RWPE1 (cell line): Measurements from ENCODE around the gene RAMAC.
"Not testable (repeated sequence)": the region's sequence is repeated elsewhere in the genome, so short reads cannot be mapped to it uniquely, and the experiment has no call there.

Source experiments
- CTCF ChIA-PET: fragments of 350-600 bp; sonication (Branson Sonifier 250); formaldehyde crosslinking; extraction: SDS; loops from one replicate; lab custom pipeline; 2021; lab: Yijun Ruan, JAX
- POLR2A ChIA-PET: fragments of 400-600 bp; formaldehyde crosslinking; extraction: SDS; loops from one replicate; lab custom pipeline; 2020; ENCODE audit warnings: antibody characterized with exemption; ENCODE audit not compliant: low non-redundant PET; lab: Yijun Ruan, JAX
- DNase-seq: peaks from one replicate; pipeline ENCODE4 v3.0.0; 2012; ENCODE audit warnings: low spot score
- H3K27ac ChIP-seq: fragments of 450-650 bp; 2 replicates; pipeline ENCODE4 v1.5.1; 2017
- CTCF ChIP-seq: fragments of 450-650 bp; conservative IDR thresholded peaks from 2 replicates; pipeline ENCODE4 v1.5.1; 2017; ENCODE audit warnings: low read depth, mild to moderate bottlenecking

Gene RAMAC

GRCh38 chr15:82985688-82986441 is at the start of gene RAMAC:
Gene RAMAC, plus strand, starts transcription at chr15:82986210. Its CDS starts 2,809 bp downstream, at chr15:82989019.
- peak within 1 kb of the TSS; percentile 79 for H3K27ac ChIP-seq
- POLR2A ChIA-PET, result interaction anchor here (0.9 to 1.0 kb wide), 2 partner anchors 28 to 141 kb away, joined by 3 read pairs; no protein-coding TSS in a partner anchor

DNA sequence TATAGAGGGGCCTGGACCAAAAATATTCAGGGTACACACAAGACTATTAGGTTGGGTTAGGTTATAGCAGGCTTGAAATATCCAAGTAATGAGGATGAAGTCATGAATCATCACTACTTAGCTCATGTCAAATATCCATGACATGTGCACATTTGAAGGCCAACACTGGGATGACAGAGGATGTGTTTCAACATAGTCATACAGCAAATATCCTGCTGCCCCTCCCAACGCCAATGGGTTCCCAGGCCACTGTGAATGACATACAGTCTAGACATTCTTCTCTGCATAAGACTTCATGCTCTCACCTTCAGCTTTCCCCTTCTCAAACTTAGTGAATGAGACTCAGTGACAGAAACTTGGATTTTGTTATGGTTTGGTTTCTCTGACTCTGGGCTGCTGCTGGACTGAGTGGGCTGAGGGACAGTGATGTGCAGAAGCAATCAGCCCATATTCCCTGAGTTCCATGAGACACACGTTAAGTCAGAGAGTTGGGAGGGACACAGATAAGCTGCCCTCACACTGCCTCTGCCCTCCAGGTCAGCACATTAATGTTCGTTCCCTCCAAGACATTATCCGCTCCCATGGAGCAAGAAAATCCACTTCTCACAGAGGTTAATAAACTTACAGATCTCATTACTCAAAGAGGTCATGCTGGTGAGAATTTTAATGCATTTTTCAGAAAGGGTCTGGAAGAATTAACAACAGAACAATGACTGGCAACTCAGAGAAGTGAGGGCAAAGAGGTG is 48.9 kb upstream of the RAMAC start:
- H3K27ac ChIP-seq, result no peak overlapping the region
- TF ChIP-seq CTCF, result no peak
- ChIA-PET POLR2A (interaction anchor here (0.6 kb wide), 1 partner anchor 59 kb away, joined by 3 read pairs; no protein-coding TSS in a partner anchor), CTCF (no interaction called here)
- peak; percentile 74 for DNase-seq

More at GRCh38 chr15:82985688-82986441, at the start of gene RAMAC:
- no peak for TF ChIP-seq CTCF
- CTCF ChIA-PET, result interaction anchor here (1.0 to 2.5 kb wide), 2 partner anchors 43 to 136 kb away, joined by 3 to 9 read pairs; no protein-coding TSS in a partner anchor
- peak; percentile 91 for DNase-seq

- no peak overlapping the region for H3K27ac ChIP-seq
- POLR2A ChIA-PET, result interaction anchor here (0.6 kb wide), 1 partner anchor 58 kb away, joined by 3 read pairs; no protein-coding TSS in a partner anchor
These were observed 48.3 kb upstream of the RAMAC start for GRCh38 chr15:82937712-82938058.

GRCh38 chr15:82939678-82940077 is 46.3 kb upstream of the RAMAC start:
- POLR2A ChIA-PET, H3K27ac ChIP-seq, DNase-seq: not testable (repeated sequence)
- CTCF ChIA-PET, result interaction anchor here (0.6 kb wide), 1 partner anchor 1866 kb away, joined by 3 read pairs; no protein-coding TSS in a partner anchor

More at GRCh38 chr15:82937712-82938058, 48.3 kb upstream of the RAMAC start:
- no peak for TF ChIP-seq CTCF
- CTCF ChIA-PET, result no interaction called here
- DNase-seq, result no peak

DNA sequence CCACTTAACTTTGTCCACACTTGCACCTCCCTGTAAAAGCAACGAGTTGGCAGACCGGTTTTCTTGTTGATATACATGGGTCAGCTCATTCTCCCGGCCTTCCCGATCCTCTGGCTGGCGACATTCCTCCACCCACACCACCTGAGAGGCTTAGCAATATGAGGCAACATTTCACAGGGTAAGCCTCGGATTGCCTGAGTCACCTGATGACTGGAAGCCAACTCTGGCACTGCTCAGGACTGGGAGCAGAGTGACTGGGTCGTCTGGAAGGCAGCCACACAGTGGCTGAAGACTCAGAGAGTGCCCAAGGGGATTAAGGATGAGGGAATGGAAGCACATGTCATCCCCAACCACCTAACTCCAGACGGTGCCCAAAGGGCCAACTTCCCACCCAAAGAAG is 43.3 kb upstream of the RAMAC start:
- ChIA-PET POLR2A (no interaction called here), CTCF (interaction anchor here (0.7 kb wide), 2 partner anchors 9 to 44 kb away, joined by 3 read pairs; partner anchors contain the start of gene RAMAC)
- peak; percentile 97 for DNase-seq
- peak overlapping the region; percentile 36 for H3K27ac ChIP-seq
- TF ChIP-seq CTCF, result no peak

DNA sequence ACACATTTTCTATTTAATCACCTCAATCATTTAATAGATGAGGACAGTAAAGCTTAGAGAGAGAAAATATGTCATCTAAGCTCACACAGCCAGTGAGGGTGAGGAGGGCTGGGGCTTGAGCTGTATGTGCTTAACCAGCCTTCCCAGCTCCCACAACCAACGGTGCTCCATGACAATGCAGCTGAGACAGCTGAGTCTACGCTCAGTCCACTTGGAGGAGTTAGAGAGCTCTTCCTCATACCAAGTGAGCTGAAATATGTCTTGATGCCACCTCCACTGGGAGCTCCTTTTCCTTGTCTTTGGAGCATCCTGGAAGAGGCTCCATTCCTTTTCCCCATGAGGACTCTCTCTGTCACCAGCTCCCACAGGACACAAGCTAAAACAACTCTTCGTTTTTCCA is 42.8 kb upstream of the RAMAC start:
- no peak for DNase-seq
- POLR2A ChIA-PET, result interaction anchor here (0.5 kb wide), 1 partner anchor 176 kb away, joined by 4 read pairs; no protein-coding TSS in a partner anchor
- TF ChIP-seq CTCF, result no peak
- H3K27ac ChIP-seq, result peak overlapping the region; percentile 36
- CTCF ChIA-PET, result interaction anchor here (0.7 to 0.8 kb wide), 4 partner anchors 8 to 43 kb away, joined by 3 to 4 read pairs (median 3); partner anchors contain the start of gene RAMAC
